Common myeloid progenitor, CD34-positive (primary cell): ENCODE data around the gene CACFD1.

ENCODE experiments used
- CTCF ChIA-PET: fragments of 350-600 bp; sonication (Branson Sonifier 250); formaldehyde crosslinking; loops from one replicate; lab custom pipeline; 2021; ENCODE audit warnings: antibody characterized with exemption; lab: Charles Lee
- POLR2A ChIA-PET: fragments of 350-600 bp; sonication (Branson Sonifier 250); formaldehyde crosslinking; loops from one replicate; lab custom pipeline; 2021; ENCODE audit warnings: antibody characterized with exemption; lab: Charles Lee
- DNase-seq, 3 donors: peaks; one replicate each; pipeline versions ENCODE4 v3.0.0 to v3.0.0-alpha.2; 2013
- H3K27ac ChIP-seq, 2 experiments: 1 replicate in 1 of 2; 2 replicates in 1 of 2; pipeline ENCODE4 v1.7.0; 2013; ENCODE audit warnings: inconsistent platforms in 2 of 2, low read length in 2 of 2, mild to moderate bottlenecking in 2 of 2, low read depth in 1 of 2, moderate library complexity in 1 of 2; ENCODE audit not compliant: severe bottlenecking in 2 of 2, insufficient read depth in 1 of 2, poor library complexity in 1 of 2
- H3K27me3 ChIP-seq, 5 experiments: replicated peaks in 2 of 5; 1 replicate in 3 of 5; 2 replicates in 2 of 5; pipeline versions ENCODE4 v1.6.1 to v1.7.0; 2013; ENCODE audit warnings: low read length in 4 of 5, mild to moderate bottlenecking in 2 of 5, moderate library complexity in 2 of 5, inconsistent platforms in 1 of 5; ENCODE audit not compliant: insufficient read depth in 5 of 5, control insufficient read depth in 4 of 5
- H3K36me3 ChIP-seq, 4 experiments: 1 replicate in 2 of 4; 2 replicates in 2 of 4; pipeline versions ENCODE4 v1.6.1 to v1.7.0; 2013; ENCODE audit warnings: low read length in 3 of 4, control low read depth in 1 of 4, mild to moderate bottlenecking in 1 of 4; ENCODE audit not compliant: control insufficient read depth in 4 of 4, insufficient read depth in 4 of 4
- H3K4me1 ChIP-seq, 4 experiments: 1 replicate in 3 of 4; 2 replicates in 1 of 4; pipeline versions ENCODE4 v1.6.1 to v1.7.1; 2013; ENCODE audit warnings: low read length in 3 of 4, mild to moderate bottlenecking in 3 of 4, control low read depth in 1 of 4, inconsistent platforms in 1 of 4, moderate library complexity in 1 of 4; ENCODE audit not compliant: control insufficient read depth in 4 of 4, insufficient read depth in 4 of 4; ENCODE audit errors: control extremely low read depth in 1 of 4
- H3K4me3 ChIP-seq, 7 experiments: 1 replicate in 4 of 7; 2 replicates in 3 of 7; pipeline versions ENCODE4 v1.5.1 to v1.7.0; 2013; ENCODE audit warnings: mild to moderate bottlenecking in 7 of 7, low read length in 6 of 7, moderate library complexity in 6 of 7, inconsistent platforms in 2 of 7, low read depth in 2 of 7, control low read depth in 1 of 7; ENCODE audit not compliant: insufficient read depth in 4 of 7, control insufficient read depth in 1 of 7; ENCODE audit errors: extremely low read depth in 1 of 7
- H3K9me3 ChIP-seq, 5 experiments: 1 replicate in 4 of 5; 2 replicates in 1 of 5; pipeline versions ENCODE4 v1.6.1 to v1.7.1; 2013; ENCODE audit warnings: low read length in 4 of 5, mild to moderate bottlenecking in 2 of 5, inconsistent platforms in 1 of 5, low read depth in 1 of 5, moderate library complexity in 1 of 5; ENCODE audit not compliant: control insufficient read depth in 4 of 5, insufficient read depth in 2 of 5; ENCODE audit errors: control extremely low read depth in 1 of 5
- WGBS: methylation state at CpG from one replicate; pipeline ENCODE4 v1.1.5; 2013; ENCODE audit not compliant: insufficient coverage; 5-methylcytosine and 5-hydroxymethylcytosine counted together

CACFD1 gene

DNA sequence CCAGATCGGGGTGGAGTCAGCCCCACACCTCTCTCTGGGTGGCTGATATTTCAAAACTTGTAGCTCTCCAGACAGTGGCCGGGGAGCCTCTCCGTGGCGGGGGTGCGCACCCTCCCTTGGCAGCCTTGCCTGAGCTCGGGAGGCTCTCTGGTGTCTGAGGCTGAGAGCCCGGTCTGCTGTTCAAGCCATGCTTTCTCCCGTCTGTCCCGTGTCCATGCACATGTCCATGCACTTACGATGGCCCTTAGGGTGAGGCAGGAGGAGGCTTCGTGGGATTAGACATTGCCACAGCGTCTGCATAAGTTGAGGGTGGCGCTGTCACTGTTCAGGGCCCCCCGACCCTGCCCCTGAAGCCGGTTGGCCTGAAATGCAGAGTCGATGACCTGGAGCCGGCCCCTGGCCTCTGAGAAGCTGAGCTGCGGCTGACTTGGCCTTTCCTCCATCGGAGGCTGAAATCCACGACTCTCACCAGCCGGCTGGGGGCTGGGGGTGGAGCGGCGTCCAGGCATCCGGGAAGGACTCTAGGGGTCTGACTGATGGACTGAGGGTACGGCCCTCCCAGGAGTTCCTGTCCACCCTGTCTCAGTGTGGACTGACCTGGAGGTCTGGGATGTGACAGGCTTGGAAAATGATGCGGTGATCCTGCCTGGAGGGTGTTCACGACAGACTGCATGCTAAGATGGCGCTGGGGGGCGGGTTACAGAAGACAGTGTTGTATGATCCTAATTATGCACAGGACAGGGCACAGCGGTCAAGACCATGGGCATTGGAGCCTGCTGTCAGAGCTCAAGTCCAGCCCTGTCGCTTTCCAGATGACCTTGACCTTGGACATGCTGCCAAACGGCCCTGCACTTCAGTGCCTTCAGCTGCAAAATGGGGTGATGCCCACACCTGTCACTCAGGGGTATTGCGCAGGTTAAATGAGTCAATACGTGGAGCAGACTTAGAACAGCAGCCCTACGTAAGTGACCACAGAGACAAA lies 37.4 kb downstream of the CACFD1 start:
- Histone ChIP-seq H3K4me3 (no peak overlapping the region), H3K36me3 (no peaks in the 10 kb centered on the region), H3K4me1 (no peaks in the 10 kb centered on the region), H3K27ac (no peak overlapping the region), H3K27me3 (no peaks in the 10 kb centered on the region), H3K9me3 (peaks cover 2 to 12% (median 7%) of the 10 kb centered on the region in 5 experiments)
- DNase-seq: no peak
- WGBS: 93% methylated on average over 27 of the region's 35 CpGs
- CTCF ChIA-PET: interaction anchor here (1.5 to 2.2 kb wide), 2 partner anchors 8 to 11 kb away, joined by 6 to 22 read pairs; no protein-coding TSS in a partner anchor
- POLR2A ChIA-PET: no interaction called here

DNA sequence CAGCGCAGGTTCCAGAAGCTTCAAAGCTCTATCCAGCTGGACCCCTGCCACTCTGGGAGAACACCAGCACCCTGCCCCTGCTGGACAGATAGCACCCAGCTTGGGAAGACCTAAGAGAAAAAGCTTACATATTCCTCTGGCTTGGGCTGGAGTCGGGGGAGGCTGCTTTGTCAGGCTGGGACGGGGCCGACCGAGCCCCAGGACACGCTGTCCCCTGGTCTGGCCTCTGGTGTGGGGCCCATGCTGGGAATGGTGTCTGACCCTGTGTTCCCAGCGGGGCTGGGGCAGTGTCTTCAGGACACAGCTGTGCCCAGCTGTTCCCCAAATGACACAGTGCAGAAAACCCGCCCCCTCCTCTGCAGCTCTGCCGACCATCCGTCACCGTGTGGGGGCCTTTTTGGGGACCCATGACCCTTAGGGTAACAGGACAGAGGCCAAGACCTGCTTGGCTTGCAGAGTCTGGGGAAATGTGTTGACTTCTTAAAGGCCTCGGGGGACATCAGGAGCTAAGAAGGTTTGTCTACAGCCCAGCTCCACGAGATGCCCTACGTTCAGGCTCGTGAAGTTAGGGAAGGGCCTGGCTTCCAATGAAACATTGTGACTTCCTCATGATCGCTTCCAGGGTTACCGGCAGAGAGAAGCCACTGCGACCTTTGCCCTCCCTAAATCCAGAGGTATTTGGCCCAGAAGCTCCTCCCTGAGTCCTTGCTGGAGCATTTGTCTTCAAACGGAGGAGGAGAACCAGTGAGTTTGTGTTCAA lies 39.5 kb downstream of the CACFD1 start:
- CTCF ChIA-PET: interaction anchor here (1.1 to 1.6 kb wide), 2 partner anchors 8 to 12 kb away, joined by 3 to 5 read pairs; no protein-coding TSS in a partner anchor
- POLR2A ChIA-PET: no interaction called here

DNA sequence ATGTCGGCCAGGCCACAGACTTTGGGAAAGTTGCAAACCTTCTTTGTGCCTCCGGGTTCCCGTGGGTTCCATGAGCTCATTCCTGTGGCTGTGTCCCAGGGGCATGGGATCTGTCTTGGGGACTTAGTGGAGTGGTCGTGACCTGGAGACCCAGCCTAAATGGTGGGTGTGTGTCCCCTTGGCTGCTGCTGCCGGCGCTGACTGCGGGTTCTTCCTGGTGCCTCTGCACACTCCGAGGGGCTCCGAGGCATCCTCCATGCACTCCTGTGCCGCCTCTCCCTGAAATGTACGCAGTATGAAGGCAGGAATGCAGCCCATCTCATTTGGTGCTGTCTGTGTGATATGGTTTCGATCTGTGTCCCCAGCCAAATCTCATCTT lies 40.1 kb downstream of the CACFD1 start:
- H3K27me3 ChIP-seq: no peaks in the 10 kb centered on the region
- H3K27ac ChIP-seq: no peak overlapping the region
- H3K4me3 ChIP-seq: no peak overlapping the region
- H3K9me3 ChIP-seq: peaks cover 6 to 21% (median 11%) of the 10 kb centered on the region in 5 experiments
- ChIA-PET CTCF (interaction anchor here (1.1 to 1.6 kb wide), 2 partner anchors 9 to 13 kb away, joined by 3 to 5 read pairs; no protein-coding TSS in a partner anchor), POLR2A (no interaction called here)
- no peaks in the 10 kb centered on the region for H3K36me3 ChIP-seq
- WGBS: 100% methylated on average over 3 of the region's 12 CpGs
- no peaks in the 10 kb centered on the region for H3K4me1 ChIP-seq
- no peak for DNase-seq

More for the DNA sequence above, 39.5 kb downstream of the CACFD1 start:
- Histone ChIP-seq H3K27me3 (no peaks in the 10 kb centered on the region), H3K27ac (no peak overlapping the region), H3K4me3 (no peak overlapping the region), H3K9me3 (peaks cover 6 to 21% (median 11%) of the 10 kb centered on the region in 5 experiments), H3K36me3 (no peaks in the 10 kb centered on the region), H3K4me1 (no peaks in the 10 kb centered on the region)
- DNase-seq: no peak
- 92% methylated on average over 19 of the region's 19 CpGs for WGBS

DNA sequence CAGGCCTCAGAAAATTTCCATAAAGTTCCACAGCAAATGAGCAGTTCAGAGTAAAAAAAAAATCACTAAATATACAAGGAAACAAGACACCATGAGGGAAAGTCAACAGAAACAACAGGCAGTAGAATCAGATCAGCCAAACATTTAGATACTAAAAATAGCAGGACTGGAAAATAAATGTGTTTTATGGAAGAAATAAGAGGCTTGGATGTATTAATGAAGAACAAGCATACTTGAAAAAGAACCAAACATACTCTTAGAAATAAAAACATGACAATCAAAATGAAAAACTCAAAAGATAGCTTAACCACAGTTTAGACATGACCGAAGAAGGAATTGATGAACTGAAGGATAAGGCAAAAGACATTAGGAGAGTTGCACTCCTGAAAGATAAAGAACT lies 42.3 kb downstream of the CACFD1 start:
- H3K9me3 ChIP-seq: peaks cover 6 to 21% (median 11%) of the 10 kb centered on the region in 5 experiments
- H3K36me3 ChIP-seq: no peaks in the 10 kb centered on the region
- 100% methylated on average over 1 of the region's 1 CpG for WGBS
- H3K27ac ChIP-seq: no peak overlapping the region
- no peak overlapping the region for H3K4me3 ChIP-seq
- CTCF ChIA-PET: no interaction called here
- no peak for DNase-seq
- POLR2A ChIA-PET: no interaction called here
- H3K4me1 ChIP-seq: no peaks in the 10 kb centered on the region
- H3K27me3 ChIP-seq: no peaks in the 10 kb centered on the region

DNA sequence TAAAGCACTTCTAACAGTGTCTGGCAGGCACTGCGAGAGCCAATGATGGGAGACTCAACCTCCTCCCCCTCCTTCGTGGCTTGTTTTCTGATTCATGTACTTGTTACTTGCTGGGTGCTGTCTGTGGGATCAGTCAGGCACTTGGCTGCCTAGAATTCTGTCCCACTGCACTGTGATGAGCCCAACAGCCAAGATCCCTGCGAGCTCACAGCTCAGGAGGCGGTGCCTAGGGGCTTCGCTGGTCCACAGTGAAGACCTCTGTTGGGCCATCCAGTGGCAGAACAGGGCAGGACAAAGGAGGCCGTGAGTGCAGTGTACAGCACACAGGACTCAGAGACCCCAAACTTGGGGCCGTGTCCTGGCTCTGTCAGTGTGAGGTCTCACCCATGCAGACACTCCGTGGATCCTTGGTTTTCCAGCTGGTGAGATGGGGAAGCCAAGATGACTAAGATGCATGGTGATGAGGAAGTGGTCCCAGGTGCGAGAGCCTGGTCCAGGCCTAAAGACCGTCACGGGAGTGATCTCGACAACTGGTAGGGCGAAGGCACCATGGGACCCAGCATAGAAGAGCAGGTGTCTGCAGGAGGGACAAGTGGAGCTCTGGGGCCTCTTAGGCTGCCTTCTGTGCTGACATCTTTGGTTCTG lies 45.5 kb downstream of the CACFD1 start:
- Histone ChIP-seq H3K27me3 (no peaks in the 10 kb centered on the region), H3K9me3 (peaks cover 6 to 21% (median 11%) of the 10 kb centered on the region in 5 experiments), H3K4me1 (peaks cover 0 to 25% (median 20%) of the 10 kb centered on the region in 4 experiments), H3K27ac (no peak overlapping the region), H3K36me3 (no peaks in the 10 kb centered on the region), H3K4me3 (no peak overlapping the region)
- 89% methylated on average over 10 of the region's 13 CpGs for WGBS
- DNase-seq: no peak
- CTCF ChIA-PET: interaction anchor here (1.0 to 1.6 kb wide), 4 partner anchors 9 to 211 kb away, joined by 3 to 6 read pairs (median 3); no protein-coding TSS in a partner anchor
- POLR2A ChIA-PET: no interaction called here

DNA sequence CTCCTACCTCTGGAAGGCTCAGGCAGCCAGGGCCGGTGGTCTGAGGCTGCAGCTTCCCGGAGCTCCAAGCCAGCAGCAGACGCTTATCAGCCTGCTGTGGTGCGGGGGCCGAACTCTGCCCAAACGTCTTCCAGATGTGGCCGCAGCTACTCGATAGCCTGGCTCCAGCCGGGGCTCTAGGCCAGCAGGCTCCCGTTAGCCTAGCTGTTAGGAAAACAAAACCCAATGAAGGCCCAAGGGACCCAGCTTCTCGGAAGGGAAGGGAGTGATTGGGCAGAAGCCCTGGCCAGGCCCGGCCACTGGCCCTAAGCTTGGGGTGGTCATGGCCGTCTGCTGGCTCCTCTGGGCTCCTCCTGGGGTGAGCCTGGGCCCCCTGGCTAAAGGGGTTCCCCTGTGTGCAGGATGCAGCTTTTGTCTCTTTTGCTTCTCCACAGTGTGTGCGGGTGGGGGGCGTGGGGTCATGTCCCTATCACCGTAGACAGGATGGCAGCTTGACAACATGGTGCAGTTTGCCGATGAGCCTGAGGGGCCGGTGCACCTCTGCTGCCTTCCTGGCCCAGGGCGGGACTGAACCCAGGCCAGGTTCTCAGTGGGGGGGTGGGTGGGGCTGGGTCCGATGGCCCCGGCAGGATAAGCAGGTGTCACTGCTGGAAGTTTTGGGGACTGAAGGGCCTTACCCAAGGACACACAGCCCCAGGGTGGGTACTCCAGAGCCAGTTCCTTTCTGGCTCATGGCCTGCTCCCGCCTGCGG lies 46.3 kb downstream of the CACFD1 start:
- ChIA-PET CTCF (interaction anchor here (1.0 to 1.6 kb wide), 4 partner anchors 10 to 210 kb away, joined by 3 to 6 read pairs (median 3); no protein-coding TSS in a partner anchor), POLR2A (no interaction called here)
- H3K4me3 ChIP-seq: no peak overlapping the region
- no peaks in the 10 kb centered on the region for H3K36me3 ChIP-seq
- 88% methylated on average over 19 of the region's 23 CpGs for WGBS
- no peak for DNase-seq
- H3K4me1 ChIP-seq: peaks cover 0 to 25% (median 20%) of the 10 kb centered on the region in 4 experiments
- H3K9me3 ChIP-seq: peaks cover 6 to 21% (median 9%) of the 10 kb centered on the region in 5 experiments
- no peaks in the 10 kb centered on the region for H3K27me3 ChIP-seq
- no peak overlapping the region for H3K27ac ChIP-seq
